ENCODE measurements around the gene RIOK2. TPM values are rescaled to one million over a fixed set of nuclear protein-coding genes. Genes with fewer than 3 reads are reported as not detected.

Gene RIOK2
- total RNA-seq (2011; cell fraction: chromatin; rRNA removed; ENCODE audit: low replicate concordance), result 24.7 and 80.5 TPM in 2 replicates
- 16.5 and 27.8 TPM in 2 replicates for total RNA-seq (2011; cell fraction: nucleolus; rRNA removed)
- 34.5 and 35.2 TPM in 2 replicates for total RNA-seq (2011; cell fraction: nucleoplasm; rRNA removed)
- total RNA-seq (2014; rRNA removed), result 33.1 and 33.6 TPM in 2 replicates
- total RNA-seq (2014; rRNA removed; fragmentation: Illumina TruSeq; extraction: Trizol), result 54.0 and 58.7 TPM in 2 replicates
- total RNA-seq (2015; rRNA removed; fragmentation: Illumina TruSeq; extraction: Trizol), result 37.9 and 47.8 TPM in 2 replicates
- 44.0 and 46.6 TPM in 2 replicates for total RNA-seq (2021)
- polyA plus RNA-seq (2011; rRNA removed), result 31.6 and 47.1 TPM in 2 replicates
- polyA plus RNA-seq (2011; cell fraction: cytosol; rRNA removed), result 3.2 and 7.1 TPM in 2 replicates
- 14.7 and 18.4 TPM in 2 replicates for polyA plus RNA-seq (2011; cell fraction: nucleus; rRNA removed)
- polyA plus RNA-seq (2012), result 28.8 and 35.1 TPM in 2 replicates
- polyA plus RNA-seq (2014; fragmentation: Illumina TruSeq; extraction: Trizol), result 22.9 and 24.4 TPM in 2 replicates
- 10 to 100 TPM; 81.6 to 97.6 TPM for polyA plus RNA-seq (2014; fragmentation: Nextera tagmentation; extraction: Ambion mirVana)
- polyA plus RNA-seq (2014; rRNA removed), result 43.4 and 50.5 TPM in 2 replicates
- 49.1 and 62.6 TPM in 2 replicates for polyA minus RNA-seq (2011; rRNA and poly(A)+ RNA removed)
- polyA minus RNA-seq (2011; cell fraction: cytosol; rRNA and poly(A)+ RNA removed), result 12.4 and 13.8 TPM in 2 replicates
- 44.8 and 75.5 TPM in 2 replicates for polyA minus RNA-seq (2011; cell fraction: nucleus; rRNA and poly(A)+ RNA removed)
- Bru-seq, nascent RNA, result percentile 89 among the genes with signal in this experiment
- percentile 89 among the genes with signal in this experiment for BruChase-seq, experiment 1, labeled RNA remaining after a 2-hour chase
- BruChase-seq, experiment 2, labeled RNA remaining after a 6-hour chase, result percentile 89 among the genes with signal in this experiment
- long read RNA-seq, experiment 1, transcript RIOK2-202 (8 exons, 2,149 nt), result minor isoform, 8 of 177 reads
- long read RNA-seq, experiment 1, transcript RIOK2-201 (10 exons, 3,922 nt), result major isoform, 134 of 177 reads
- long read RNA-seq, experiment 1, partial matches to known transcripts, result 23 of 177 reads
- long read RNA-seq, experiment 1, other reads (novel, unspliced or antisense), result 11 of 177 reads
- long read RNA-seq, experiment 2, transcript RIOK2-201 (10 exons, 3,922 nt), result major isoform, 21 of 41 reads
- long read RNA-seq, experiment 2, partial matches to known transcripts, result 11 of 41 reads
- long read RNA-seq, experiment 2, other reads (novel, unspliced or antisense), result 8 of 41 reads
- long read RNA-seq, experiment 3, transcript RIOK2-202 (8 exons, 2,149 nt), result minor isoform, 8 of 75 reads
- long read RNA-seq, experiment 3, transcript RIOK2-201 (10 exons, 3,922 nt), result major isoform, 58 of 75 reads
- long read RNA-seq, experiment 3, partial matches to known transcripts, result 4 of 75 reads
- long read RNA-seq, experiment 3, other reads (novel, unspliced or antisense), result 5 of 75 reads

- FAIRE-seq, result peak; percentile 95
- Histone ChIP-seq H3K27ac (ENCODE audit: extremely low read depth, low read depth, low read length) (peak within 1 kb of the TSS; percentile 89), H3K36me3 (ENCODE audit: control insufficient read depth, insufficient read depth, low read length) (peaks cover 24% of the 10 kb centered on the region), H3K9me1 (ENCODE audit: control insufficient read depth, insufficient read depth, low read length) (no peaks in the 10 kb centered on the region), H3K4me3 (peak within 1 kb of the TSS; percentile 74), H3K27me3 (ENCODE audit: control insufficient read depth in 2 of 2, insufficient read depth in 2 of 2, low read length in 2 of 2) (no peaks in the 10 kb centered on the region), H4K20me1 (replicated peaks; ENCODE audit: control insufficient read depth, insufficient read depth, low read length) (no peaks in the 10 kb centered on the region), H3K9me3 (replicated peaks; ENCODE audit: control insufficient read depth, insufficient read depth, low read depth, low read length) (no peaks in the 10 kb centered on the region), H3K4me1 (replicated peaks in 1 of 2; ENCODE audit: control insufficient read depth in 2 of 2, insufficient read depth in 2 of 2, low read length in 2 of 2) (peaks cover 0 to 5% of the 10 kb centered on the region in 2 experiments; a peak in 3 of 5 replicates), H3K9ac (ENCODE audit: insufficient read depth in 1 of 2, low read depth in 2 of 2, low read length in 2 of 2) (peak within 1 kb of the TSS; percentile 88 to 92), H2AFZ (ENCODE audit: low read depth, low read length) (peak within 1 kb of the TSS; percentile 93), H3K4me2 (ENCODE audit: insufficient read depth, low read length) (peak within 1 kb of the TSS; percentile 96), H3K79me2 (ENCODE audit: control insufficient read depth, insufficient read depth, low read length) (peaks cover 44% of the 10 kb centered on the region)
- intact Hi-C loops (cut with micrococcal nuclease) (no loop called here), in situ Hi-C loops (cut with MboI) (loop anchor here (25.0 kb wide), 1 partner anchor 1854 kb away; no protein-coding TSS in a partner anchor)
- ChIA-PET CTCF (ENCODE audit: low intra/inter-chr PET ratio) (no interaction called here), POLR2A (interaction anchor here (0.7 to 1.4 kb wide), 5 partner anchors 10 to 441 kb away, joined by 3 to 4 read pairs (median 3); no protein-coding TSS in a partner anchor)
- ATAC-seq, result peak; percentile 96
- no TSS peak for BruUV-seq (replicated peaks)
- 1% methylated on average over 44 of the region's 44 CpGs for WGBS (ENCODE audit: insufficient coverage, low coverage, missing lambda C conversion rate)
- DNase-seq (ENCODE audit: extremely low read depth in 1 of 4, low spot score in 3 of 4), result peak; percentile 88 to 98 (median 92)
- TF ChIP-seq PHF21A (IDR thresholded peaks at IDR 0.05; ENCODE audit: borderline replicate concordance, low read depth) (peak; percentile 99), KLF16 (IDR thresholded peaks at IDR 0.05) (0 out of 2 replicates have a peak, but pooled peaks have one; percentile 2), PHF8 (IDR thresholded peaks at IDR 0.05; ENCODE audit: borderline replicate concordance, low read length) (peak; percentile 78; the same call in 1 of the 2 replicates), MBD2 (IDR thresholded peaks at IDR 0.05; ENCODE audit: borderline replicate concordance, low read depth) (0 out of 2 replicates have a peak, but pooled peaks have one; percentile 22), LCOR (CRISPR knock-in tag; IDR thresholded peaks at IDR 0.05) (peak; percentile 60), TAF1 (IDR thresholded peaks at IDR 0.05; ENCODE audit: control insufficient read depth, extremely low read depth, insufficient read depth, low read length, severe bottlenecking) (peak; percentile 74), EP300 (IDR thresholded peaks at IDR 0.05; ENCODE audit: low read length) (peak; percentile 32; the same call in 1 of the 2 replicates), LEF1 (IDR thresholded peaks at IDR 0.05) (peak; percentile 58; the same call in 1 of the 2 replicates), ZNF696 (CRISPR knock-in tag; conservative IDR thresholded peaks at IDR 0.05) (no peak), E2F3 (CRISPR knock-in tag; IDR thresholded peaks at IDR 0.05) (no peak), POLR2A (conservative IDR thresholded peaks at IDR 0.05) (peak; percentile 86), POLR2G (IDR thresholded peaks at IDR 0.05; ENCODE audit: low read depth, low read length) (peak; percentile 77), ZFP91 (CRISPR knock-in tag; IDR thresholded peaks at IDR 0.05) (peak; percentile 44; the same call in 1 of the 2 replicates), SOX6 (IDR thresholded peaks at IDR 0.05) (peak; percentile 35; the same call in 1 of the 2 replicates), ZNF57 (CRISPR knock-in tag; IDR thresholded peaks at IDR 0.05) (no peak), RNF2 (IDR thresholded peaks at IDR 0.05) (peak; percentile 79)
Measured at GRCh38 chr5:97183100-97183929, at the start of gene RIOK2. Gene RIOK2, minus strand, starts transcription at chr5:97183247. Its CDS starts 56 bp downstream, at chr5:97183191.

Data from K562 (cell line).